Measurements from ENCODE around the gene MPZL2.

DNA sequence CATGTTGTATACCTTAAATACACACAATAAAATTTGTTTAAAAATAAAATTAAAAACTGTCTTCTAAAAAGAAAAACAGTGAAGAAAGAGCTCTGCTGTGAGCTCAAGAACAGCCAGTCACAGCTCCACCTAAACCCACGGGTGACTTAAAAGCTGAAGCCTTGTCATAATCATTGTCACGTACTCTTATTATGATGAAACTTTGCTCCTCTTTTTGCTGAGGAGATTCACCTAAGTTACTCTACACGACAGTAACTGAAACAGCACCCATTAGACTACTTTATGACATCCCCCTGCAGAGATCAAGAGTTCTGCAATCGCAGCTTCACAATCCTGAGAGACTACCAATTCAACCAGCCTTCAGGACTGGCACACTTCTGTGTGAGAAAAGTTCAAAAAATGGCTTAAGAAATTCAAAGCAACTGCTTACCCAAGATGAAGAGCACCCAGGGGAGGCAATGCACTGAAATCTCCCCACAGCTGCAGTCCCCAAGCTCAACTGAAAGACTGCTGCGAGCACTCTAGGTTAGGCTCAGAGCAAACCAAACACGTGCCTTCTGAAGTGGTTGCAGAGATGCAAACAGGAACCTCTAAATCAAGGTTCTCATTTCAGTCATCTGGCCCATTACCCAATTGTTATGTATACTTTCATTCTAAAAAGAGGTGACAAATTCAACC is 39.4 kb downstream of the MPZL2 start, which contains the start of gene JAML:
- TF ChIP-seq HNRNPH1 (optimal IDR thresholded peaks at IDR 0.05; ENCODE audit: low read depth, low read length) (no peak), CEBPG (CRISPR knock-in tag; IDR thresholded peaks at IDR 0.05) (no peak), CEBPG (tag; conservative IDR thresholded peaks at IDR 0.05 in 1 of 2, IDR thresholded peaks at IDR 0.05 in 1 of 2) (no peak), FOXJ3 (CRISPR knock-in tag; IDR thresholded peaks at IDR 0.05) (no peak), YY1 (IDR thresholded peaks at IDR 0.05; ENCODE audit: borderline replicate concordance in 1 of 3, control insufficient read depth in 1 of 3, extremely low read depth in 1 of 3, insufficient read depth in 3 of 3, insufficient read length in 1 of 3, insufficient replicate concordance in 2 of 3, low read depth in 1 of 3, low read length in 2 of 3) (no peak), TRIM28 (IDR thresholded peaks at IDR 0.05) (no peak), RBM22 (IDR thresholded peaks at IDR 0.05; ENCODE audit: low read depth, low read length, poor library complexity, severe bottlenecking) (no peak)
- TF ChIP-seq, protein P1, sequence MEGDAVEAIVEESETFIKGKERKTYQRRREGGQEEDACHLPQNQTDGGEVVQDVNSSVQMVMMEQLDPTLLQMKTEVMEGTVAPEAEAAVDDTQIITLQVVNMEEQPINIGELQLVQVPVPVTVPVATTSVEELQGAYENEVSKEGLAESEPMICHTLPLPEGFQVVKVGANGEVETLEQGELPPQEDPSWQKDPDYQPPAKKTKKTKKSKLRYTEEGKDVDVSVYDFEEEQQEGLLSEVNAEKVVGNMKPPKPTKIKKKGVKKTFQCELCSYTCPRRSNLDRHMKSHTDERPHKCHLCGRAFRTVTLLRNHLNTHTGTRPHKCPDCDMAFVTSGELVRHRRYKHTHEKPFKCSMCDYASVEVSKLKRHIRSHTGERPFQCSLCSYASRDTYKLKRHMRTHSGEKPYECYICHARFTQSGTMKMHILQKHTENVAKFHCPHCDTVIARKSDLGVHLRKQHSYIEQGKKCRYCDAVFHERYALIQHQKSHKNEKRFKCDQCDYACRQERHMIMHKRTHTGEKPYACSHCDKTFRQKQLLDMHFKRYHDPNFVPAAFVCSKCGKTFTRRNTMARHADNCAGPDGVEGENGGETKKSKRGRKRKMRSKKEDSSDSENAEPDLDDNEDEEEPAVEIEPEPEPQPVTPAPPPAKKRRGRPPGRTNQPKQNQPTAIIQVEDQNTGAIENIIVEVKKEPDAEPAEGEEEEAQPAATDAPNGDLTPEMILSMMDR (IDR thresholded peaks at IDR 0.05 in 2 of 3, conservative IDR thresholded peaks at IDR 0.05 in 1 of 3; ENCODE audit: insufficient read depth in 2 of 3, low read depth in 1 of 3, low read length in 3 of 3) = no peak

All from K562 (cell line).